PC-9 (cell line): ENCODE measurements around the gene PIGBOS1. TPM values are rescaled to one million over a fixed set of nuclear protein-coding genes. Genes with fewer than 3 reads are reported as not detected.

ENCODE experiments used
- BruUV-seq: library from RNA; stranded (reverse); fragments of 400-500 nt; replicated peaks from 2 replicates; lab custom pipeline; 2021; lab: Mats Ljungman, UMichigan
- CTCF ChIA-PET: fragments of 300-600 bp; sonication (Branson Sonifier 250); formaldehyde crosslinking; loops from one replicate; lab custom pipeline; 2022; ENCODE audit warnings: antibody characterized with exemption; lab: Charles Lee
- POLR2A ChIA-PET: fragments of 300-600 bp; sonication (Branson Sonifier 250); formaldehyde crosslinking; loops from one replicate; lab custom pipeline; 2022; ENCODE audit warnings: antibody characterized with exemption; ENCODE audit not compliant: unreplicated experiment; lab: Charles Lee
- DNase-seq, 2 experiments: peaks; one replicate each; pipeline versions ENCODE4 v3.0.0 to v3.0.0-alpha.2; 2015 to 2022; ENCODE audit warnings: mixed read lengths in 1 of 2
- H2AFZ ChIP-seq: fragments of 200-600 bp; sonication (generic); 2 replicates; pipeline ENCODE4 v1.8.1; 2017; ENCODE audit warnings: antibody characterized with exemption
- H3F3A ChIP-seq: fragments of 200-600 bp; sonication (generic); 2 replicates; pipeline ENCODE4 v1.8.1; 2017; ENCODE audit warnings: antibody characterized with exemption, mild to moderate bottlenecking, low read depth; ENCODE audit not compliant: insufficient read depth
- H3K27ac ChIP-seq: fragments of 200-600 bp; sonication (generic); 2 replicates; pipeline ENCODE4 v1.6.1; 2016; ENCODE audit warnings: mixed run types
- H3K27me3 ChIP-seq: fragments of 200-600 bp; sonication (generic); 2 replicates; pipeline ENCODE4 v1.6.1; 2016; ENCODE audit warnings: low read depth, mixed run types; ENCODE audit not compliant: insufficient read depth
- H3K36me3 ChIP-seq: fragments of 200-600 bp; sonication (generic); 2 replicates; pipeline ENCODE4 v1.6.1; 2016; ENCODE audit warnings: low read depth, mixed run types
- H3K4me1 ChIP-seq: fragments of 200-600 bp; sonication (generic); replicated peaks from 2 replicates; pipeline ENCODE4 v1.6.1; 2016; ENCODE audit warnings: mixed run types; ENCODE audit not compliant: insufficient read depth
- H3K4me2 ChIP-seq: fragments of 200-600 bp; sonication (generic); 2 replicates; pipeline ENCODE4 v1.6.1; 2017; ENCODE audit warnings: mixed run types
- H3K4me3 ChIP-seq: fragments of 200-600 bp; sonication (generic); 2 replicates; pipeline ENCODE4 v1.6.1; 2016; ENCODE audit warnings: mixed run types
- H3K79me2 ChIP-seq: fragments of 200-600 bp; sonication (generic); 2 replicates; pipeline ENCODE4 v1.6.1; 2017; ENCODE audit warnings: low read depth, mixed run types
- H3K9me2 ChIP-seq: fragments of 200-600 bp; sonication (generic); 2 replicates; pipeline ENCODE4 v1.8.1; 2017; ENCODE audit warnings: mild to moderate bottlenecking; ENCODE audit not compliant: insufficient read depth
- H3K9me3 ChIP-seq: fragments of 200-600 bp; sonication (generic); 2 replicates; pipeline ENCODE4 v1.8.1; 2016; ENCODE audit warnings: low read depth; ENCODE audit not compliant: insufficient read depth
- H4K20me1 ChIP-seq: fragments of 200-600 bp; sonication (generic); 2 replicates; pipeline ENCODE4 v1.8.1; 2017; ENCODE audit not compliant: insufficient read depth
- EZH2 ChIP-seq: fragments of 200-600 bp; sonication (generic); IDR thresholded peaks from 2 replicates; pipeline ENCODE4 v1.8.0; 2017; ENCODE audit warnings: antibody characterized with exemption, low read depth
- intact Hi-C: fragments of 100-400 bp; cut with micrococcal nuclease; formaldehyde crosslinking; loops from one replicate; pipeline ENCODE4 v1.10.0; 2022; ENCODE audit not compliant: unreplicated experiment
- total RNA-seq: library from RNA; stranded (reverse); gene quantifications from 2 replicates; pipeline ENCODE4 v1.2.3, GENCODE V29; 2021
- TF ChIP-seq, protein P1 (sequence below): fragments of 200-600 bp; sonication (generic); conservative IDR thresholded peaks from 2 replicates; pipeline ENCODE4 v1.6.1; 2017; ENCODE audit warnings: mixed run types, antibody characterized with exemption, mild to moderate bottlenecking, moderate library complexity

The PIGBOS1 gene
- total RNA-seq, 1 experiment from 2014 or later, result 9.9 TPM

DNA sequence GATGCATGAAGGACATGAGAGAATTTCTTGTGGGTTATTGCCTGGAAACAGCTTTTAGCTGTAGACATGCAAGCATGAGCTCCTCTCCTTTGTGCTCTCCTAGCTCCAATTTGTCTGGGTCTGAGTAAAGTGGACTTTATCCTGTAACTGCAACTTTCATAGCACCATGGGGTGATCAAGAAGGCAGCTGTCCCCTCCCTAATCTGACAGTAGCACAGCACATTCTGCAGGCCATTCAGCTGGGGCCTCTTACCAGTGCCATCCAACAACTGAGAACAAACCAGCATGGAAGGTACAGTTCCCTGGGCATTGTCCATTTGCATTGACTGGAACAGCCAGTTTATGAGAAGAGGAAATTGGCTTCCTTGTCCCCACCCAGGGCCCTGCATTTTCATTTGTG, 21.6 kb downstream of the PIGBOS1 start:
- Histone ChIP-seq H3K9me2 (no peaks in the 10 kb centered on the region), H3K4me2 (no peak overlapping the region), H2AFZ (no peak overlapping the region), H3F3A (no peaks in the 10 kb centered on the region), H3K79me2 (no peaks in the 10 kb centered on the region), H3K27ac (no peak overlapping the region), H3K4me3 (no peak overlapping the region), H3K36me3 (no peaks in the 10 kb centered on the region), H3K9me3 (no peaks in the 10 kb centered on the region), H3K27me3 (no peaks in the 10 kb centered on the region), H4K20me1 (no peaks in the 10 kb centered on the region), H3K4me1 (no peaks in the 10 kb centered on the region)
- TF ChIP-seq, protein P1, sequence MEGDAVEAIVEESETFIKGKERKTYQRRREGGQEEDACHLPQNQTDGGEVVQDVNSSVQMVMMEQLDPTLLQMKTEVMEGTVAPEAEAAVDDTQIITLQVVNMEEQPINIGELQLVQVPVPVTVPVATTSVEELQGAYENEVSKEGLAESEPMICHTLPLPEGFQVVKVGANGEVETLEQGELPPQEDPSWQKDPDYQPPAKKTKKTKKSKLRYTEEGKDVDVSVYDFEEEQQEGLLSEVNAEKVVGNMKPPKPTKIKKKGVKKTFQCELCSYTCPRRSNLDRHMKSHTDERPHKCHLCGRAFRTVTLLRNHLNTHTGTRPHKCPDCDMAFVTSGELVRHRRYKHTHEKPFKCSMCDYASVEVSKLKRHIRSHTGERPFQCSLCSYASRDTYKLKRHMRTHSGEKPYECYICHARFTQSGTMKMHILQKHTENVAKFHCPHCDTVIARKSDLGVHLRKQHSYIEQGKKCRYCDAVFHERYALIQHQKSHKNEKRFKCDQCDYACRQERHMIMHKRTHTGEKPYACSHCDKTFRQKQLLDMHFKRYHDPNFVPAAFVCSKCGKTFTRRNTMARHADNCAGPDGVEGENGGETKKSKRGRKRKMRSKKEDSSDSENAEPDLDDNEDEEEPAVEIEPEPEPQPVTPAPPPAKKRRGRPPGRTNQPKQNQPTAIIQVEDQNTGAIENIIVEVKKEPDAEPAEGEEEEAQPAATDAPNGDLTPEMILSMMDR, result no peak
- TF ChIP-seq EZH2, result no peak
- CTCF ChIA-PET, result no interaction called here
- intact Hi-C loops, result no loop called here
- BruUV-seq, result no TSS peak
- DNase-seq, result no peak
- POLR2A ChIA-PET, result no interaction called here

DNA sequence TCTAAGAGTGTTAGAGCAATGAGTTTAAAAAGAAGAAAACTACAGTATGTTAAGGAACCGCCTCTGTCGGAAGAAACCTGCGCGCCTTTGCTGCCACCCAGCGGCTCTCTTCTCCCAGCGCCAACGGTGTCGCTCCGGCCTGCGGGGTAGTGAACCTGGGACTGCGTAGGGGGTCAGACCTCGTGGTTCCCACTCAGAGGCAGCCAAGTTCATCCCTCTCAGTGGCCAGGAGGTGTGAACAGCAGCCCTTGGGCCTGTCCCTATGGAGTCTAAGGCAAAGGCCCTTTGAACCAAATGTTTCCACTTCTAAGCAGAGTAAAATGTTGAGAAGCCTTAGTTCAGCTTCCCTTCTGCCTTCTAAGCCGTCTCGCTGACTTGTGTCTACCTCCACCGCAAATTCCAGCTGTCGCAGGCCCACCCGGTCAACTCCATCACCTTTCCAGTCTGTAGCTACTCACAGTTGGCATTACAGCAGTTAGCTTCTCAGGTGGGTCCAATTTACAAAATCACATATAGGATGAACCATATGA, 28.3 kb downstream of the PIGBOS1 start:
- peak; percentile 52 to 79 for DNase-seq
- no TSS peak for BruUV-seq

DNA sequence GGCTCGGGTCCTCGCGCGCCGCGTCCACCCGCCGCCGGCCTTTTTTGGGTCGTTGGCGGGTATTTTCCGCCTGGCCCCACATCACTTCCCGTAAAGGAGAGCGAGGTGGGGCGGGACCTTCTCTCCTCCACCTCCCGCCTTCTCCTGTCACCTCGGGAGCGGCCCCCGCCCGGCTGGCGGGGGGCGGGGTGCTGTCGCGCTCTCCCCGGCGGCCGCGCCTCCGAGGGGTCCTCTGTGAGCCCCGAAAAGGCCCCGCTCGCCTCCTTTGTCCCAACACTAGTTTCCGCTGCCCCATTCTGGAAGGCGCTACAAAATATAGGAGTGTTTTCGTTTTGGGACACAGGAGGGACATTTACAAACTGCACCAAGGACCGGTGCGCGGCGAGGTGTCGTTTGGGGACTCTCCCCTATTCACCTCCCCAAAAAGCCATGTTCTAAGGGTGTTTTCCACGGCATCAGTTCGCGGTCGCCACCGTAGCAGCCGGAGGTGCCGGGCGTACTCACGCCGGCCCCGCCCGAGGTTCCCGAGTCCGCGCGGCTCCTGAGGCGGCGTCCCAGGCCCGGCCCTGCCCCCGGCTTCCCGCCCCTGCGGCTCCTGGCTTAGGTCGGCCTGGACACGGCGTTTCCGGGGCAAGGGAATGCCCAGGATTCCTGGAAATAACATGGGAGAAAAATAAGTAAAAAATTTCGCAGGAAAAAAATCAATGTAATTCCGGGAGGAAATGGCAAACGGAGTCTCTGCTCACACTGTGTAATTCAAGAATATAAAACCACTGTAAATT, 29.0 kb downstream of the PIGBOS1 start, which contains the start of gene RAB27A:
TSS of gene RAB27A (minus strand) at position 68 of the 782 bp plus-strand sequence. CDS start 54,879 bp downstream, outside the sequence.
- Histone ChIP-seq H3K9me2 (no peaks in the 10 kb centered on the region), H3F3A (no peaks in the 10 kb centered on the region), H3K4me1 (no peaks in the 10 kb centered on the region), H3K4me3 (peak within 1 kb of the TSS; percentile 94), H3K4me2 (peak within 1 kb of the TSS; percentile 86), H2AFZ (peak within 1 kb of the TSS; percentile 94), H4K20me1 (no peaks in the 10 kb centered on the region), H3K9me3 (no peaks in the 10 kb centered on the region), H3K36me3 (no peaks in the 10 kb centered on the region), H3K27ac (peak within 1 kb of the TSS; percentile 31; the same call in 1 of the 2 replicates), H3K79me2 (peaks cover 6% of the 10 kb centered on the region; the same call in 1 of the 2 replicates), H3K27me3 (no peaks in the 10 kb centered on the region)
- DNase-seq, result peak; percentile 53 to 74
- TF ChIP-seq, protein P1, result no peak
- no peak for TF ChIP-seq EZH2
- intact Hi-C loops, result loop anchor here (1.0 to 5.0 kb wide), 7 partner anchors 29 to 1327 kb away; partner anchors contain the start of genes PIGB, PIGBOS1 and RSL24D1
- BruUV-seq, result no TSS peak
- ChIA-PET CTCF (no interaction called here), POLR2A (no interaction called here)

More for the DNA sequence above, 28.3 kb downstream of the PIGBOS1 start:
- Histone ChIP-seq H3K4me1 (no peaks in the 10 kb centered on the region), H4K20me1 (no peaks in the 10 kb centered on the region), H3K79me2 (peaks cover 6% of the 10 kb centered on the region; the same call in 1 of the 2 replicates), H2AFZ (peak overlapping the region; percentile 94), H3K9me2 (no peaks in the 10 kb centered on the region), H3K36me3 (no peaks in the 10 kb centered on the region), H3K4me3 (peak overlapping the region; percentile 94; the same call in 1 of the 2 replicates), H3K9me3 (no peaks in the 10 kb centered on the region), H3K27ac (no peak overlapping the region), H3K27me3 (no peaks in the 10 kb centered on the region), H3F3A (no peaks in the 10 kb centered on the region), H3K4me2 (peak overlapping the region; percentile 86)
- intact Hi-C loops, result loop anchor here (1.0 to 5.0 kb wide), 7 partner anchors 28 to 1328 kb away; partner anchors contain the start of genes PIGB, PIGBOS1 and RSL24D1
- TF ChIP-seq, protein P1, result peak; percentile 82
- TF ChIP-seq EZH2, result no peak
- POLR2A ChIA-PET, result no interaction called here
- CTCF ChIA-PET, result no interaction called here
